ENCODE measurements around the gene MPL. TPM values are rescaled to one million over a fixed set of nuclear protein-coding genes. Genes with fewer than 3 reads are reported as not detected.

The MPL gene
- total and polyA plus RNA-seq, 4 donors, result 0.03 to 1.0 TPM; not detected in 2

DNA sequence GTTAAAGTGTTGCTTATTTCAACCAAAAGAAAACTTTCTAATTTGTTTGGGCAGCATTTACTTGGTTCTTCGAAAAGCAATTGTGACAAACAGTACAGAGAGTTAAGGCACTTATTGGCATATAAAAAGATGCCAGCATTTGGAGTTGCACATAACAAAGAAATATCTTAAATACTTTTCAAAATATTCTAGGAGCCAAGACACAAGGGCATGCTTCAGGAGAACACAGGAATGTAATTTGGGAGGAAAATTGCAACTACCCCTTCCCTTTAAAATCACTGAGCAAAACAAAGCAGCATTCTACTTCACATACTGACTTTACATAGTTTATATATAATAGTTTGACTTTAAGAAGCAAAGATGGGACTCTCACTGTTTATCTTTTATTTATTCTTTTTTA, 41.4 kb upstream of the MPL start:
- no peak for DNase-seq (ENCODE audit: low spot score)
- Histone ChIP-seq H3K36me3 (ENCODE audit: control insufficient read depth in 4 of 4, insufficient read depth in 3 of 4, low read depth in 1 of 4, low read length in 3 of 4) (no peaks in the 10 kb centered on the region), H3K9ac (ENCODE audit: low read depth in 1 of 2, low read length in 2 of 2) (peak overlapping the region; percentile 49 to 63), H3K27me3 (ENCODE audit: control insufficient read depth in 4 of 4, insufficient read depth in 4 of 4, low read length in 3 of 4) (no peaks in the 10 kb centered on the region), H3K4me1 (ENCODE audit: control insufficient read depth in 4 of 4, insufficient read depth in 4 of 4, low read length in 3 of 4) (peaks cover 0 to 18% (median 6%) of the 10 kb centered on the region in 4 donors), H3K27ac (ENCODE audit: low read depth in 1 of 2, low read length in 2 of 2) (peak overlapping the region; percentile 32 to 74), H3K9me3 (ENCODE audit: control insufficient read depth in 4 of 4, low read length in 3 of 4) (no peaks in the 10 kb centered on the region), H3K4me3 (ENCODE audit: low read depth in 1 of 3, low read length in 3 of 3) (no peak overlapping the region)
- no peak for TF ChIP-seq HNF4A (conservative IDR thresholded peaks at IDR 0.05)
- no peak for TF ChIP-seq RXRA (IDR thresholded peaks at IDR 0.05)
- TF ChIP-seq, protein P1, sequence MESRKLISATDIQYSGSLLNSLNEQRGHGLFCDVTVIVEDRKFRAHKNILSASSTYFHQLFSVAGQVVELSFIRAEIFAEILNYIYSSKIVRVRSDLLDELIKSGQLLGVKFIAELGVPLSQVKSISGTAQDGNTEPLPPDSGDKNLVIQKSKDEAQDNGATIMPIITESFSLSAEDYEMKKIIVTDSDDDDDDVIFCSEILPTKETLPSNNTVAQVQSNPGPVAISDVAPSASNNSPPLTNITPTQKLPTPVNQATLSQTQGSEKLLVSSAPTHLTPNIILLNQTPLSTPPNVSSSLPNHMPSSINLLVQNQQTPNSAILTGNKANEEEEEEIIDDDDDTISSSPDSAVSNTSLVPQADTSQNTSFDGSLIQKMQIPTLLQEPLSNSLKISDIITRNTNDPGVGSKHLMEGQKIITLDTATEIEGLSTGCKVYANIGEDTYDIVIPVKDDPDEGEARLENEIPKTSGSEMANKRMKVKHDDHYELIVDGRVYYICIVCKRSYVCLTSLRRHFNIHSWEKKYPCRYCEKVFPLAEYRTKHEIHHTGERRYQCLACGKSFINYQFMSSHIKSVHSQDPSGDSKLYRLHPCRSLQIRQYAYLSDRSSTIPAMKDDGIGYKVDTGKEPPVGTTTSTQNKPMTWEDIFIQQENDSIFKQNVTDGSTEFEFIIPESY (IDR thresholded peaks at IDR 0.05), result no peak
- TF ChIP-seq, protein P2, sequence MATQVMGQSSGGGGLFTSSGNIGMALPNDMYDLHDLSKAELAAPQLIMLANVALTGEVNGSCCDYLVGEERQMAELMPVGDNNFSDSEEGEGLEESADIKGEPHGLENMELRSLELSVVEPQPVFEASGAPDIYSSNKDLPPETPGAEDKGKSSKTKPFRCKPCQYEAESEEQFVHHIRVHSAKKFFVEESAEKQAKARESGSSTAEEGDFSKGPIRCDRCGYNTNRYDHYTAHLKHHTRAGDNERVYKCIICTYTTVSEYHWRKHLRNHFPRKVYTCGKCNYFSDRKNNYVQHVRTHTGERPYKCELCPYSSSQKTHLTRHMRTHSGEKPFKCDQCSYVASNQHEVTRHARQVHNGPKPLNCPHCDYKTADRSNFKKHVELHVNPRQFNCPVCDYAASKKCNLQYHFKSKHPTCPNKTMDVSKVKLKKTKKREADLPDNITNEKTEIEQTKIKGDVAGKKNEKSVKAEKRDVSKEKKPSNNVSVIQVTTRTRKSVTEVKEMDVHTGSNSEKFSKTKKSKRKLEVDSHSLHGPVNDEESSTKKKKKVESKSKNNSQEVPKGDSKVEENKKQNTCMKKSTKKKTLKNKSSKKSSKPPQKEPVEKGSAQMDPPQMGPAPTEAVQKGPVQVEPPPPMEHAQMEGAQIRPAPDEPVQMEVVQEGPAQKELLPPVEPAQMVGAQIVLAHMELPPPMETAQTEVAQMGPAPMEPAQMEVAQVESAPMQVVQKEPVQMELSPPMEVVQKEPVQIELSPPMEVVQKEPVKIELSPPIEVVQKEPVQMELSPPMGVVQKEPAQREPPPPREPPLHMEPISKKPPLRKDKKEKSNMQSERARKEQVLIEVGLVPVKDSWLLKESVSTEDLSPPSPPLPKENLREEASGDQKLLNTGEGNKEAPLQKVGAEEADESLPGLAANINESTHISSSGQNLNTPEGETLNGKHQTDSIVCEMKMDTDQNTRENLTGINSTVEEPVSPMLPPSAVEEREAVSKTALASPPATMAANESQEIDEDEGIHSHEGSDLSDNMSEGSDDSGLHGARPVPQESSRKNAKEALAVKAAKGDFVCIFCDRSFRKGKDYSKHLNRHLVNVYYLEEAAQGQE (IDR thresholded peaks at IDR 0.05), result no peak
- WGBS, result 44% methylated on average over 1 of the region's 1 CpG

DNA sequence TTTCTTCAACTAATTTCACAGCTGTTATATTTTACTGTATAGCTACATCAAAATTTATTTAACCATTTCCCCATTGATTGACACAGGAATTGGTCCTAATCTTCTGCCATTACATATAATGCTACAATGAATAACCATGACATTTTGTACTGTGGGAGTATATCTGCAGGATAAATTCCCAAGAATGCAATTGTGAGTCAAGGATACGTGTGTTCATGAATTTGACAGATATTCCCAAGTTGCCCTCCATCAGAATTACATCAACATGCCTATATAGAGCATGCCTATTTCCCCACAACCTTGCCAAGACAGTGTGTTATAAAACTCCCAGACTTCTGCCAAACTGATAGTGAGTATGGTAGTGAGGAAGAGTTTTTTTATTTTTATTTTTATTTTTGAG, 39.6 kb upstream of the MPL start:
- Histone ChIP-seq H3K4me3 (ENCODE audit: low read depth in 1 of 3, low read length in 3 of 3) (no peak overlapping the region), H3K9me3 (ENCODE audit: control insufficient read depth in 4 of 4, low read length in 3 of 4) (no peaks in the 10 kb centered on the region), H3K4me1 (ENCODE audit: control insufficient read depth in 4 of 4, insufficient read depth in 4 of 4, low read length in 3 of 4) (peaks cover under 1 to 21% (median 9%) of the 10 kb centered on the region in 4 donors), H3K27ac (ENCODE audit: low read depth in 1 of 2, low read length in 2 of 2) (no peak overlapping the region), H3K9ac (ENCODE audit: low read depth in 1 of 2, low read length in 2 of 2) (no peak overlapping the region), H3K36me3 (ENCODE audit: control insufficient read depth in 4 of 4, insufficient read depth in 3 of 4, low read depth in 1 of 4, low read length in 3 of 4) (no peaks in the 10 kb centered on the region), H3K27me3 (ENCODE audit: control insufficient read depth in 4 of 4, insufficient read depth in 4 of 4, low read length in 3 of 4) (no peaks in the 10 kb centered on the region)
- TF ChIP-seq RAD21 (IDR thresholded peaks at IDR 0.05), result no peak
- no peak for TF ChIP-seq NR2F2 (IDR thresholded peaks at IDR 0.05)
- TF ChIP-seq, protein P1 (IDR thresholded peaks at IDR 0.05), result no peak
- TF ChIP-seq, protein P3, sequence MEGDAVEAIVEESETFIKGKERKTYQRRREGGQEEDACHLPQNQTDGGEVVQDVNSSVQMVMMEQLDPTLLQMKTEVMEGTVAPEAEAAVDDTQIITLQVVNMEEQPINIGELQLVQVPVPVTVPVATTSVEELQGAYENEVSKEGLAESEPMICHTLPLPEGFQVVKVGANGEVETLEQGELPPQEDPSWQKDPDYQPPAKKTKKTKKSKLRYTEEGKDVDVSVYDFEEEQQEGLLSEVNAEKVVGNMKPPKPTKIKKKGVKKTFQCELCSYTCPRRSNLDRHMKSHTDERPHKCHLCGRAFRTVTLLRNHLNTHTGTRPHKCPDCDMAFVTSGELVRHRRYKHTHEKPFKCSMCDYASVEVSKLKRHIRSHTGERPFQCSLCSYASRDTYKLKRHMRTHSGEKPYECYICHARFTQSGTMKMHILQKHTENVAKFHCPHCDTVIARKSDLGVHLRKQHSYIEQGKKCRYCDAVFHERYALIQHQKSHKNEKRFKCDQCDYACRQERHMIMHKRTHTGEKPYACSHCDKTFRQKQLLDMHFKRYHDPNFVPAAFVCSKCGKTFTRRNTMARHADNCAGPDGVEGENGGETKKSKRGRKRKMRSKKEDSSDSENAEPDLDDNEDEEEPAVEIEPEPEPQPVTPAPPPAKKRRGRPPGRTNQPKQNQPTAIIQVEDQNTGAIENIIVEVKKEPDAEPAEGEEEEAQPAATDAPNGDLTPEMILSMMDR (IDR thresholded peaks at IDR 0.05; ENCODE audit: low read depth, low read length, missing input control), result no peak
- TF ChIP-seq TAF1 (conservative IDR thresholded peaks at IDR 0.05), result no peak
- TF ChIP-seq SP1 (IDR thresholded peaks at IDR 0.05), result no peak
- no peak for TF ChIP-seq GABPA (IDR thresholded peaks at IDR 0.05 in 1 of 2, conservative IDR thresholded peaks at IDR 0.05 in 1 of 2)
- no peak for TF ChIP-seq YY1 (IDR thresholded peaks at IDR 0.05)
- TF ChIP-seq HNF4G (IDR thresholded peaks at IDR 0.05), result no peak
- TF ChIP-seq RXRA (IDR thresholded peaks at IDR 0.05), result no peak
- TF ChIP-seq, protein P4, sequence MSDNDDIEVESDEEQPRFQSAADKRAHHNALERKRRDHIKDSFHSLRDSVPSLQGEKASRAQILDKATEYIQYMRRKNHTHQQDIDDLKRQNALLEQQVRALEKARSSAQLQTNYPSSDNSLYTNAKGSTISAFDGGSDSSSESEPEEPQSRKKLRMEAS (IDR thresholded peaks at IDR 0.05), result no peak
- no peak for TF ChIP-seq EGR1 (IDR thresholded peaks at IDR 0.05; ENCODE audit: low read depth in 2 of 2)
- no peak for TF ChIP-seq HNF4A (conservative IDR thresholded peaks at IDR 0.05)
- TF ChIP-seq, protein P5, sequence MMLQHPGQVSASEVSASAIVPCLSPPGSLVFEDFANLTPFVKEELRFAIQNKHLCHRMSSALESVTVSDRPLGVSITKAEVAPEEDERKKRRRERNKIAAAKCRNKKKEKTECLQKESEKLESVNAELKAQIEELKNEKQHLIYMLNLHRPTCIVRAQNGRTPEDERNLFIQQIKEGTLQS (IDR thresholded peaks at IDR 0.05), result no peak
- no peak for TF ChIP-seq FOXA2 (IDR thresholded peaks at IDR 0.05)
- no peak for TF ChIP-seq FOXA1 (IDR thresholded peaks at IDR 0.05)
- TF ChIP-seq, protein P2 (IDR thresholded peaks at IDR 0.05), result no peak
- no peak for TF ChIP-seq JUND (IDR thresholded peaks at IDR 0.05)
- DNase-seq (ENCODE audit: low spot score), result no peak
- WGBS, result 93% methylated on average over 1 of the region's 1 CpG
